Measurements from ENCODE around the gene SLC8A3.

The SLC8A3 gene

GRCh38 chr14:70073924-70074566, 114.7 kb downstream of the SLC8A3 start:
- Mint-ChIP-seq H3K36me3 (no peaks in the 10 kb centered on the region), H3K27me3 (peaks cover 12% of the 10 kb centered on the region), H3K4me1 (no peaks in the 10 kb centered on the region), H3K9me3 (no peaks in the 10 kb centered on the region), H3K27ac (no peak overlapping the region), H3K4me3 (no peak overlapping the region)

DNA sequence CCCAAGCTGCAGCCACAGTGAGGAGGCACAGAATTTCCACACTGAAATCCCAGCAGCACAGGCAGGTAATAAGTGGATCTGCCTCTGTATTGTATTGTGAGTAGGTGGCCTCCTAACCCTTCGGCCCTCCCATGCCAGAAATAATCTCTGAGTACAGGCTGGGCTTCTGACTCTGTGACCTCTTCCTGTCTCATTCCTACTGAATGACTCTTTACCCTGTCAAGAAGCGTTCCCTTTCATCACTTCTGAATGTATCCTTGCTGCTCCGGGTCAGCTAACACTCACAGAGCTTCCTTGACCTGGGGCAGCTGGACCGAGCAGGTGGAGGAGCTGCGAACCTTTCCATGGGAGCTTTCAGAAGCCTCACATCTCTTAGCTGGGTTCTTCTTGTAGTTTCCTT, 119.6 kb downstream of the SLC8A3 start:
- Mint-ChIP-seq H3K36me3 (no peaks in the 10 kb centered on the region), H3K27ac (no peak overlapping the region), H3K4me3 (no peak overlapping the region), H3K27me3 (peaks cover 8% of the 10 kb centered on the region), H3K9me3 (no peaks in the 10 kb centered on the region), H3K4me1 (no peaks in the 10 kb centered on the region)

GRCh38 chr14:70067810-70068209, 120.9 kb downstream of the SLC8A3 start:
- H3K4me3 Mint-ChIP-seq = no peak overlapping the region

GRCh38 chr14:70064136-70064865, 124.5 kb downstream of the SLC8A3 start:
- Mint-ChIP-seq H3K36me3 (no peaks in the 10 kb centered on the region), H3K4me1 (no peaks in the 10 kb centered on the region), H3K27me3 (peaks cover 15% of the 10 kb centered on the region), H3K9me3 (no peaks in the 10 kb centered on the region), H3K4me3 (no peak overlapping the region), H3K27ac (no peak overlapping the region)

More at GRCh38 chr14:70067810-70068209, 120.9 kb downstream of the SLC8A3 start:
- no peaks in the 10 kb centered on the region for H3K36me3 Mint-ChIP-seq
- H3K27ac Mint-ChIP-seq = no peak overlapping the region
- H3K27me3 Mint-ChIP-seq = peaks cover 10% of the 10 kb centered on the region
- H3K9me3 Mint-ChIP-seq = no peaks in the 10 kb centered on the region
- H3K4me1 Mint-ChIP-seq = no peaks in the 10 kb centered on the region

DNA sequence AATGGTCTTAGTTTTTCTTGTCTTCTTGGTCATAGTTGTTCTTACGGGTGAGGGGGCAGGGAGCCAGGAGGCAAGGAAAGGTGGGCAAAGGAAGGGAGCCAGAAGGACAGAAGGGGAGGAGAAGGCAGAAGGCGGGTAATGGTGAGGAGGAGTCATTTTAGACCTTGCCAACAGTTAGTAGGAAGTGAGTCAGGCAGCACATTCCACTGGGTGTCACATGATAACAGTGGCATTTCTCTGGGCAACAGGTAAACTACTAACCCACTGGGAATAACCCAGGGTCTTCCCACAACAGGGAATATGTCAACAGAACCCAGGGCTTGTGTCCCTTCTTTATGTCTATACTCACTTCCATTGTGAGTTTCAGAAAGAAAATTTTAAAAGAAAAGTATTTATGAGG, 127.6 kb downstream of the SLC8A3 start:
- H3K4me3 Mint-ChIP-seq = no peak overlapping the region
- H3K4me1 Mint-ChIP-seq = no peaks in the 10 kb centered on the region
- no peaks in the 10 kb centered on the region for H3K9me3 Mint-ChIP-seq
- no peaks in the 10 kb centered on the region for H3K36me3 Mint-ChIP-seq
- no peak overlapping the region for H3K27ac Mint-ChIP-seq
- H3K27me3 Mint-ChIP-seq = peaks cover 20% of the 10 kb centered on the region

DNA sequence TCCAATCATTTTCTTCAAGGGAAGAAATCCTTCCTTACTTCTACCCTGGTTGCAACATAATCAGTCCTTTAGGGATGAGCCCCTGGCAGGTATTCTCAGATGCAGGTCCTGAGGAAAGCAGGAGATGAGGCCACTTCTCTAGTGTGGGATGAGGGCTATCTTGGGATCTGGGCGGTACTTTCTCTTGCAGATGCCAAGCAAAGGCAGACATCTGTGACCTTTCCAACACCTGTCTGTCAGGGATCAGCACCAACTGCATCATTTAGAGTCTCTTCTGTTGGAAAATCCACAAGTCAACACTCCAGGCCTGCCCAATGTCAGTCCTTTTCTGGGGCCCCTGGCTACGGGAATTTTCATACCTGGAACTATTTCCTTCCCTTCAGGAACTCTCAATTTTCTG, 129.2 kb downstream of the SLC8A3 start:
- no peaks in the 10 kb centered on the region for H3K4me1 Mint-ChIP-seq
- no peak overlapping the region for H3K4me3 Mint-ChIP-seq
- no peak overlapping the region for H3K27ac Mint-ChIP-seq
- H3K36me3 Mint-ChIP-seq = no peaks in the 10 kb centered on the region
- H3K9me3 Mint-ChIP-seq = no peaks in the 10 kb centered on the region
- H3K27me3 Mint-ChIP-seq = peaks cover 17% of the 10 kb centered on the region

GRCh38 chr14:70057519-70058136, 131.1 kb downstream of the SLC8A3 start:
- H3K27ac Mint-ChIP-seq = no peak overlapping the region
- H3K27me3 Mint-ChIP-seq = peaks cover 12% of the 10 kb centered on the region
- H3K4me3 Mint-ChIP-seq = no peak overlapping the region
- no peaks in the 10 kb centered on the region for H3K36me3 Mint-ChIP-seq
- H3K4me1 Mint-ChIP-seq = peaks cover 2% of the 10 kb centered on the region
- H3K9me3 Mint-ChIP-seq = peaks cover 7% of the 10 kb centered on the region

DNA sequence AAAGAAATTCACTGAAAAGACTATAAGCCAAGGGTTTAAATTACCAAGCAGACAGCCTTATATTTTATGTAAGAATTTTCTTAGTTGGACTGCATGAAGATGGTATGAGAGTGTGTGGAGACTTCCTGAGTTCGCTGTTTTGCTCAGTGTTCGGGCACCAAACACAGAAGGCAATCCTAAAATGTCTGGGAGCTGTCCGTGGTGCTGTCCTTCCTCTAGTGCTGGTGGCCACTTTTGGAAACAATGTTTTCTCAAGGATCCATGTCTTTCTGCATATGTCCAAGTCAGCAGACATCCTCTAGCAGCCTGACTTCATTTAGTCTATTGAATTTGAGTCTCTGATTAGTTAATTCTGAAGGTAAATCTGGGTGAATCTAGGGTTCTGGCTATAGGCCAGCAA, 135.8 kb downstream of the SLC8A3 start:
- peaks cover 8% of the 10 kb centered on the region for H3K4me1 Mint-ChIP-seq
- H3K4me3 Mint-ChIP-seq = no peak overlapping the region
- no peaks in the 10 kb centered on the region for H3K36me3 Mint-ChIP-seq
- H3K27ac Mint-ChIP-seq = no peak overlapping the region
- H3K9me3 Mint-ChIP-seq = peaks cover 7% of the 10 kb centered on the region
- peaks cover 8% of the 10 kb centered on the region for H3K27me3 Mint-ChIP-seq

DNA sequence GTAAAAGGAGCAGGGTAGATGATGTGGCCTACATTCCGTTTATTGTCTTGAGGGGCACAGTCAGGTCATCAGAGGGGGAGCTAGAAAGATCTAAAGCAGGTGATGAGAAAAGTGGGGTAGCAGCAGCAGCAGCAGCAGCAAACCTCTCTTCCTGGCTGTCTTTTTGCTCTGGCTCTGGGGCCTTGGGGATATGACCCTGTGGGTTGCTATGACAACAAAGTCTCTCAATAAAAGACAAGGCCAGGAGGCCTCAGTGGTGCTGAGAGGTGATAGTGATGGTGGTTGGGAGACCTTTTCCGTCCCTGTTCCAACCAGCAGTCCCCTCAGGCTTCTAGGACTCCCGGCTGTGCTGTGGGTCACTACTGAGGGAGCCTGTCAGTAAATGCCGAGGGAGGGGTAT, 138.6 kb downstream of the SLC8A3 start:
- Mint-ChIP-seq H3K27ac (no peak overlapping the region), H3K4me3 (no peak overlapping the region)

DNA sequence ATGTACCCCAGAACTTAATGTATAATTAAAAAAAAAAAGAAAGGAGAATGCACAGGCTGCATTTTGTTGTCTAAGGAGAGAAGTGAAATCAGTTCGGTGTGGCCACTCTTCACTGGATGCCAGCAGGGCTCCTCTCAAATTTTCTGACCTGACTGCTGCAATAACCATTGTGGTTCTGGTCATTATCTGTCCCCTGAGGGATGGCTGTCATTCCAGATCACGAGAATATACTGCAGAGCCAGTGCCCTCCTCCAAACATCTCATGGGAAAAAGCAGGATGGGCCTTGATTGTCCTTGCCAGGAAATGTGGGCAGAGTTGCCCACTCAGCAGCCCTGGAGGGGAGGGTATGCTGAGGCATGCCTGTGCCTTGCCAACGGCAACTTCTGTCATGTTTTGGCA, 139.1 kb downstream of the SLC8A3 start:
- H3K36me3 Mint-ChIP-seq = no peaks in the 10 kb centered on the region
- H3K4me1 Mint-ChIP-seq = peaks cover 8% of the 10 kb centered on the region
- H3K27ac Mint-ChIP-seq = no peak overlapping the region
- peaks cover 7% of the 10 kb centered on the region for H3K9me3 Mint-ChIP-seq
- H3K4me3 Mint-ChIP-seq = no peak overlapping the region
- H3K27me3 Mint-ChIP-seq = peaks cover 1% of the 10 kb centered on the region

More for the DNA sequence above, 138.6 kb downstream of the SLC8A3 start:
- Mint-ChIP-seq H3K27me3 (peaks cover 1% of the 10 kb centered on the region), H3K9me3 (peaks cover 7% of the 10 kb centered on the region), H3K4me1 (peaks cover 8% of the 10 kb centered on the region), H3K36me3 (no peaks in the 10 kb centered on the region)

- peaks cover 8% of the 10 kb centered on the region for H3K4me1 Mint-ChIP-seq
- H3K36me3 Mint-ChIP-seq = no peaks in the 10 kb centered on the region
These were observed 140.5 kb downstream of the SLC8A3 start for GRCh38 chr14:70048313-70048654.

GRCh38 chr14:70047598-70048312, 141.0 kb downstream of the SLC8A3 start:
- Mint-ChIP-seq H3K9me3 (no peaks in the 10 kb centered on the region), H3K4me3 (no peak overlapping the region), H3K36me3 (no peaks in the 10 kb centered on the region), H3K27me3 (peaks cover 5% of the 10 kb centered on the region), H3K27ac (no peak overlapping the region), H3K4me1 (peaks cover 7% of the 10 kb centered on the region)

More at GRCh38 chr14:70048313-70048654, 140.5 kb downstream of the SLC8A3 start:
- Mint-ChIP-seq H3K27ac (no peak overlapping the region), H3K27me3 (peaks cover 2% of the 10 kb centered on the region), H3K9me3 (no peaks in the 10 kb centered on the region), H3K4me3 (no peak overlapping the region)

GRCh38 chr14:70045844-70046535, 142.8 kb downstream of the SLC8A3 start:
- no peak overlapping the region for H3K4me3 Mint-ChIP-seq
- H3K27me3 Mint-ChIP-seq = peaks cover 11% of the 10 kb centered on the region
- no peaks in the 10 kb centered on the region for H3K36me3 Mint-ChIP-seq
- no peaks in the 10 kb centered on the region for H3K4me1 Mint-ChIP-seq
- no peaks in the 10 kb centered on the region for H3K9me3 Mint-ChIP-seq
- H3K27ac Mint-ChIP-seq = no peak overlapping the region

GRCh38 chr14:70045310-70045709, 143.4 kb downstream of the SLC8A3 start:
- Mint-ChIP-seq H3K4me1 (no peaks in the 10 kb centered on the region), H3K36me3 (no peaks in the 10 kb centered on the region), H3K27me3 (peaks cover 11% of the 10 kb centered on the region), H3K4me3 (no peak overlapping the region), H3K27ac (no peak overlapping the region), H3K9me3 (no peaks in the 10 kb centered on the region)

GRCh38 chr14:70043001-70043400, 145.8 kb downstream of the SLC8A3 start:
- H3K27me3 Mint-ChIP-seq = peaks cover 15% of the 10 kb centered on the region

More at GRCh38 chr14:70043001-70043400, 145.8 kb downstream of the SLC8A3 start:
- no peaks in the 10 kb centered on the region for H3K9me3 Mint-ChIP-seq
- no peak overlapping the region for H3K4me3 Mint-ChIP-seq
- no peaks in the 10 kb centered on the region for H3K36me3 Mint-ChIP-seq
- no peaks in the 10 kb centered on the region for H3K4me1 Mint-ChIP-seq
- H3K27ac Mint-ChIP-seq = no peak overlapping the region

Measured in activated naive CD4-positive, alpha-beta T cell treated with anti-CD3 and anti-CD28 coated beads, Interleukin-2, amount 50 U/mL, for 24 hours (primary cell).